Retina (tissue), 1 donor: ENCODE results near the gene GOLGA6L9.
"Not testable (repeated sequence)": the region's sequence is repeated elsewhere in the genome, so short reads cannot be mapped to it uniquely, and the experiment has no call there.

Source experiments
- DNase-seq: peaks from one replicate; pipeline ENCODE4 v3.0.0-alpha.2; 2016

The GOLGA6L9 gene

DNA sequence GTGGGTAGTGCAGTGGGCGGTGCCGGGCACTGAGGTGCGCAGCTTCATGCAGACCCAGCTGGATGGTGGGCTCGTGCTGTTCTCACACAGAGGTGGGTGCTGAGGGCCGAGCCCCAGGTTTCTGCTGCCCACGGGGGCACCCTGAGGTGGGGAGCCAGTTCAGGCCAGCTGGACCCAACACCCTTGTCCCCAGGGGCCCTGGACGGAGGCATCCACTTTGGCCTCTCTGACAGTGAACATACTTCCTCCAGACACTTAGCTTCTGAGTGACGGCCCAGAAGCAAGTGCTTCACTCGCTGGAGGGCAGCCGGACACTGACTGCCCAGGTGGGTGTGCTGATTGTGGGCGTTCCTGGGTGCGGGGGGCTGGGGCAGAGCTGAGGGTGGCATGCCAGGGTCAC is 39.8 kb downstream of the GOLGA6L9 start:
- not testable (repeated sequence) for DNase-seq

DNA sequence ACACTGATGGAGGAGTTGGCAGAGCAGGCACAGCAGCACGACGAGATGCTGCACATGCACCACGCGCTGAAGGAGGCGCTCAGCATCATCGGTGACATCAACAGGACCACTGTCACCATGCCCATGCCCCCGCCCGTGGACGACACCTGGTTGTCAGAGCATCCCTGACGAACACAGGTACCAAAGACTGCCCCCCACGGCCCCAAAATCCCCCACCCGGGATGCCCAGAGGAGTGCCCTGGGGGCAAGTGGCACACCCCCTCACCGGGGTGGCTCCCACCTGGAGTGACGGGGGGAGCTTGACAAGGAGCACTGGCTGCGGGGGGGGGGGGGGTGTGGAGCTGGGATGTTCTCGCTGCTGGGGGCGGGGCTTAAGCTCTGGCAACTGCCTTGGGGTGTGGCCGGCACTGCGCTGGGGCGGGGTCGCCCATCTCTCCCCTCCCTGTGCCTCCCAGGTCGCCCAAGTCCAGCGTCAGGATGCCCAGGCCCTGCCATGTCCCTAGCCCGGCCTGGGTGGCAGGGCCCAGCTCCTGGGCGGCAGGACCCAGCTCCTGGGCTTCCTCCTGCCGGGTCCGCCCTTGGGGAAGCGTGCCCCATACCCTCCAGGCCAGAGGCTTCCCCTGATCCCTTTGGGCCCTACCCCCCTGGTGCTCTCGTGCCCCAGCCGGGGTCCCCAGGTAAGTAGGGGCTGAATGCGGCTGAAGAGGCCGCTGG is 42.8 kb downstream of the GOLGA6L9 start:
- peak; percentile 3 for DNase-seq

DNA sequence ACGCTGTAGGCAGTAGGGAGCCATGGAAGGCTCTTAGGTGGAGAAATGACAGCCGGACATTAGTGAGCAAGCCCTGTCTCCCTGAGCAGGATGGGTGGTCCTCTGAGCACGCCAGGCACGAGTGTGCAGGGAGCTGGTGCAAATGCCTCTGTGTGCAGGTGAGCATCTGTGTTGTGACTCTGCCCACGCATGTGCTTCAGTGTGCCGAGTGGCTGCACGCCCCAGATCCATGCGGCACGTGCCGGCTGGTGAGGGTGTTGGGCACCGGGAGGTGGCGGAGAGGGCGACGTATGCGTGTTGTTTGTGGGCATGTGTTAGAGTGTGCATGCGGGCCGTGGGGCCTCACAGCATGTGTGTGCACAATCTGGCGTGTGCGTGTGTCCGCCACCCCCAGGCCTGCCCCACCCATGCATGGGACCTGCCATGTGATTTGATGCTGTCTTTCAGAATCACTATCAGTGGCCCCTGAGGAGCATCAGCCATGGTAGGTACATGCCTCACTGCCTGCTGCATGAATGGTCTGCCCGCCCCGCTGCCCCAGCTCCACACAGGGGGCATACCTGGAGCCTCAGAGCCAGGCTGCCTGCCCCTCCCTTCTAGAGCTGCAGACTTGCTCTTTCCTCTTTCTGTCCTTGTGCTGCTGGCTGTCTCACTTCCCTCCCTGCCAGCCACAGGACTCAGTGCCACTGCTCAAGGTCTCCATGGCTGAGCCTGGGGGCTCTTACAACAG is 45.1 kb downstream of the GOLGA6L9 start:
- DNase-seq, result not testable (repeated sequence)

DNA sequence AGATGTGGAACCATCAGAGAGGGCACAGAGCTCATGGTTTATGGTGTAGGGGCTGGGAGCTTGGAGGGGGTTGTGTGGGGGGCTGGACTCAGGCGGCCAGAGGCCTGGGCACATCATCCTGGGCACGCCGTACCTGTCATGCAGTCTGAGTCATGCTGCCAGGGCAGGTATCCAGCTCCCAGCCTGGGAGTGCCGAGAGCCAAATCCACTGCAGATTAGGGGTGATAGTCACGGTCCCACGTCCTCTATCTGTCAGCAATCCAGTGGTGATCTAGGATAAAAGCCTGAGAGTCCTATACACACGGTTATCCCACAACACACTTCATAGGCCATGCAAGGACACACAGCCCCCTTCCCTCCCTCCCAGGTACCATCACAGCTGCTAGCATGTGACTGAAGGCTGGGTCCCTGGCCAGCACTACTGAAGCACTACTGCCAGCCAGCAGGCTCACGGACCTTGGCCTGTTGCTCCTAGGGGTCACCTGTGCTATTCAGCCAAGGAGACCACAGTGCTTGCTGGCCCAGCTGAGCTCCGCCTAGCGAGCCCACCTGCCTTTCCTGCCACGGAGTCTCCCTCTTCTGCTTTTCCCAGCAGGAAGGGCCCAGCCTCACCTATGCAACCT is 45.8 kb downstream of the GOLGA6L9 start:
- not testable (repeated sequence) for DNase-seq

DNA sequence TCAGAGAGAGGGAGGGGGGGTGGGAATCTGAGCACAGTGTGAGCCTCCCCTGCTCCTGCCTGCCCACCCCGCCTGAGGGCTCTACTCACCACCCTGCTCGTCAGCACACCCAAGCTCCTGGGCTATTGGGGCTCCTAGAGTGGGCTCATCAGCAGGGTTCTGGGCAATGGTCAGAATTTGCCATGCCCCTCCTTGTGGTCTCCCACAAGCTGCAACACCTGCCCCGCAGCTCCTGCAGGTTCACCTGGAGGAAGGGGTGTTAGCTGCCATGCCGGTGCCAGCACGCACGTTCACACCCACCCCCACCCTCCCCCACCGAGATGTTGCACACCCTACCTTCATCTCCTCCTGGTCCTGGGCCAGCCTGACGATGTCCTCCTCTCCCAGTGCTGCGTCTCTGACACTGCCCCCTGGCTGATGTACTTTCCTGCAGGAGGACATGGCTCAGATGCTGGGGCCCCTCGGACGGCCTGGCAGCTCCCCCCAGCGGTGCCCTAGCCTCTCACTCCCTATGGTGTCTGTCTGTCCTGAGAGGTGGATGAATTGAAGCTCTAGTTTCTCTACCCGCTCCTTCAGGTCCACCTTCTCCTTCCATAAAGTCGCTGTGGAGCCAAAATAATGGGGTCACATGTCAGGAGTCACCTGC is 47.2 kb downstream of the GOLGA6L9 start:
- not testable (repeated sequence) for DNase-seq

DNA sequence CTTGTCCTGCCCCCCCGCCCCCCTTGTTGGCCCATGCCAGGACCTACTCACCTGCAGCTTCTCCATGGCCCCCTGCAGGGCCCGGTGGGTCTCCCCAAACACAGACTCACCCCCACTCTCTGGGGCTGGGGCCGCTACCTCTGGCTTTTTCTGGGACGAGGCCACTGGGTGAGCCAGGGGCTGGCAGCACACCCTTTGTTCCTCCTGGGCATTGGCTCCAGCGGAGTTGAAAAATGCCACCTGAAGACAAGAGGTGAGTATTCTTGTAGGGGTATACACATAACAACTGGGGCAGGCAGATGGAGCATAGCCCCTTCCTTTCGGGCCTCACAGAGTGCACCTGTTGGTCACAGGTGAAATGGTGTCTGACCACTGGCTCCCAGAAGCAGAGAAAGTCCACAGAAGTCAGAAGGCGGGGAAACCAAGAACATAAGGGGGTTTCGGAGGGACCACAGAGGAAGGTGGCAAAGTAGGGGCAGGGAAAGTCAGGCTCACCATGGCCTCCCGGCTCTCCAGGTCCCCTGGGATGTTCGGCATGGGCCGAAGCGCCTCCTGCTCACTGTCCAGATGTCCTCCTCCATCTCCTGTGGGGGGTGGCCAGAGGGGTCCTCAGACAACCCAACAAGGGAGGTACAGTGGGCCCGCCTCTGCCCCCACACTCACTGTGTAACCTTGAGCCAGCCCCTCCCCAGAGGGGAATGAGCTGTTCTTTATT is 47.9 kb downstream of the GOLGA6L9 start:
- DNase-seq, result not testable (repeated sequence)
